HCT116 (cell line): ENCODE results near the gene TEK.

Source experiments
- CBX3 ChIP-seq: IDR thresholded peaks from 2 replicates; pipeline ENCODE4 v1.6.1; 2012; ENCODE audit warnings: low read depth
- CEBPB ChIP-seq: IDR thresholded peaks from 2 replicates; pipeline ENCODE4 v1.6.1; 2012; ENCODE audit warnings: low read depth
- CTCF ChIP-seq, 3 experiments: fragments of 200-600 bp in 1 of 3; sonication (generic) in 1 of 3; IDR thresholded peaks in 2 of 3; conservative IDR thresholded peaks in 1 of 3; 2 replicates each; pipeline ENCODE4 v1.5.1; 2012 to 2017; ENCODE audit warnings: low read depth in 2 of 3, low read length in 2 of 3, antibody characterized with exemption in 1 of 3, borderline replicate concordance in 1 of 3, control low read depth in 1 of 3, mild to moderate bottlenecking in 1 of 3, mixed read lengths in 1 of 3, mixed run types in 1 of 3, moderate library complexity in 1 of 3; ENCODE audit not compliant: insufficient read depth in 1 of 3
- EZH2 ChIP-seq: fragments of 200-600 bp; sonication (generic); IDR thresholded peaks from 2 replicates; pipeline ENCODE4 v1.6.1; 2017; ENCODE audit warnings: antibody characterized with exemption, mixed run types
- MAX ChIP-seq: IDR thresholded peaks from 2 replicates; pipeline ENCODE4 v1.6.1; 2012
- POLR2A ChIP-seq: IDR thresholded peaks from 2 replicates; pipeline ENCODE4 v1.7.0; 2011; ENCODE audit warnings: borderline replicate concordance; ENCODE audit not compliant: insufficient read depth, insufficient read length; ENCODE audit errors: extremely low read depth
- POLR2AphosphoS5 ChIP-seq: IDR thresholded peaks from 2 replicates; pipeline ENCODE4 v1.6.1; 2011; ENCODE audit warnings: mild to moderate bottlenecking, low read depth, low read length, moderate library complexity
- RAD21 ChIP-seq: IDR thresholded peaks from 2 replicates; pipeline ENCODE4 v1.6.1; 2012; ENCODE audit warnings: low read depth, mild to moderate bottlenecking
- SIN3A ChIP-seq: IDR thresholded peaks from 2 replicates; pipeline ENCODE4 v1.6.1; 2012; ENCODE audit warnings: low read depth
- SP1 ChIP-seq: IDR thresholded peaks from 2 replicates; pipeline ENCODE4 v1.6.1; 2012; ENCODE audit warnings: low read depth
- YY1 ChIP-seq: IDR thresholded peaks from 2 replicates; pipeline ENCODE4 v1.6.1; 2011; ENCODE audit warnings: low read length, low read depth, moderate library complexity, mild to moderate bottlenecking; ENCODE audit not compliant: insufficient replicate concordance; ENCODE audit errors: extremely low read depth
- ZFX ChIP-seq: fragments of 450-650 bp; IDR thresholded peaks from 2 replicates; pipeline ENCODE4 v1.6.1; 2017

GRCh38 chr9:27107241-27107640 is 1.8 kb upstream of the TEK start:
- no peak for TF ChIP-seq POLR2A
- no peak for TF ChIP-seq MAX
- no peak for TF ChIP-seq RAD21
- no peak for TF ChIP-seq CTCF (IDR thresholded peaks at IDR 0.05 in 2 of 3, conservative IDR thresholded peaks at IDR 0.05 in 1 of 3; ENCODE audit: borderline replicate concordance in 1 of 3, insufficient read depth in 1 of 3, low read depth in 2 of 3, low read length in 2 of 3)
- TF ChIP-seq SIN3A = no peak
- no peak for TF ChIP-seq POLR2AphosphoS5
- TF ChIP-seq CEBPB = no peak
- no peak for TF ChIP-seq EZH2
- TF ChIP-seq SP1 = no peak
- no peak for TF ChIP-seq ZFX
- no peak for TF ChIP-seq YY1
- no peak for TF ChIP-seq CBX3
